Activated naive CD4-positive, alpha-beta T cell treated with anti-CD3 and anti-CD28 coated beads, Interleukin-2, amount 10 ng/mL, durations not matched to agents 7 days and 5 days (primary cell): Measurements from ENCODE around the gene TSPAN15.

Experiments used
- CTCF ChIA-PET: fragments of 350-600 bp; sonication (Branson Sonifier 250); formaldehyde crosslinking; loops from one replicate; lab custom pipeline; 2021; ENCODE audit warnings: antibody characterized with exemption; lab: Charles Lee
- DNase-seq: peaks from one replicate; pipeline ENCODE4 v3.0.0-alpha.2; 2020
- H3K27ac Mint-ChIP-seq: one replicate; pipeline ENCODE4 v1.8.0; 2021; ENCODE audit warnings: mild to moderate bottlenecking, moderate library complexity, mixed read lengths
- H3K27me3 Mint-ChIP-seq: one replicate; pipeline ENCODE4 v1.8.0; 2021; ENCODE audit warnings: mild to moderate bottlenecking, mixed read lengths
- H3K36me3 Mint-ChIP-seq: one replicate; pipeline ENCODE4 v1.8.0; 2021; ENCODE audit warnings: mixed read lengths
- H3K4me1 Mint-ChIP-seq: one replicate; pipeline ENCODE4 v1.8.0; 2021; ENCODE audit warnings: mixed read lengths
- H3K4me3 Mint-ChIP-seq: one replicate; pipeline ENCODE4 v1.8.0; 2021; ENCODE audit warnings: mild to moderate bottlenecking, moderate library complexity, mixed read lengths
- H3K9me3 Mint-ChIP-seq: one replicate; pipeline ENCODE4 v1.8.0; 2021; ENCODE audit warnings: mixed read lengths

Gene TSPAN15

GRCh38 chr10:69457771-69458237 is 6.5 kb downstream of the TSPAN15 start:
- CTCF ChIA-PET, result interaction anchor here (0.9 kb wide), 1 partner anchor 8 kb away, joined by 4 read pairs; no protein-coding TSS in a partner anchor

GRCh38 chr10:69458430-69459100 is 7.3 kb downstream of the TSPAN15 start:
- Mint-ChIP-seq H3K9me3 (no peaks in the 10 kb centered on the region), H3K27me3 (peaks cover 13% of the 10 kb centered on the region), H3K4me3 (no peak overlapping the region), H3K36me3 (peaks cover 4% of the 10 kb centered on the region), H3K27ac (no peak overlapping the region), H3K4me1 (peaks cover 25% of the 10 kb centered on the region)
- CTCF ChIA-PET, result interaction anchor here (0.9 kb wide), 1 partner anchor 9 kb away, joined by 4 read pairs; no protein-coding TSS in a partner anchor
- DNase-seq, result no peak

More at GRCh38 chr10:69457771-69458237, 6.5 kb downstream of the TSPAN15 start:
- no peak overlapping the region for H3K4me3 Mint-ChIP-seq
- peaks cover 2% of the 10 kb centered on the region for H3K36me3 Mint-ChIP-seq
- H3K9me3 Mint-ChIP-seq, result no peaks in the 10 kb centered on the region
- H3K4me1 Mint-ChIP-seq, result peaks cover 24% of the 10 kb centered on the region
- no peak overlapping the region for H3K27ac Mint-ChIP-seq
- no peak for DNase-seq
- H3K27me3 Mint-ChIP-seq, result peaks cover 16% of the 10 kb centered on the region

GRCh38 chr10:69459101-69459790 is 8.0 kb downstream of the TSPAN15 start:
- Mint-ChIP-seq H3K4me3 (no peak overlapping the region), H3K9me3 (no peaks in the 10 kb centered on the region), H3K27me3 (peaks cover 6% of the 10 kb centered on the region), H3K4me1 (peaks cover 28% of the 10 kb centered on the region), H3K36me3 (peaks cover 4% of the 10 kb centered on the region), H3K27ac (no peak overlapping the region)
- CTCF ChIA-PET, result no interaction called here
- no peak for DNase-seq

- Mint-ChIP-seq H3K27ac (no peak overlapping the region), H3K4me3 (no peak overlapping the region), H3K9me3 (no peaks in the 10 kb centered on the region), H3K27me3 (peaks cover 5% of the 10 kb centered on the region), H3K36me3 (peaks cover 4% of the 10 kb centered on the region), H3K4me1 (peaks cover 36% of the 10 kb centered on the region)
- CTCF ChIA-PET, result interaction anchor here (1.2 kb wide), 1 partner anchor 10 kb away, joined by 3 read pairs; no protein-coding TSS in a partner anchor
- no peak for DNase-seq
Measured at GRCh38 chr10:69459893-69460575, 8.8 kb downstream of the TSPAN15 start.

GRCh38 chr10:69460576-69461242 is 9.4 kb downstream of the TSPAN15 start:
- H3K27me3 Mint-ChIP-seq, result peaks cover under 1% of the 10 kb centered on the region
- no peak overlapping the region for H3K4me3 Mint-ChIP-seq
- no peaks in the 10 kb centered on the region for H3K9me3 Mint-ChIP-seq
- H3K27ac Mint-ChIP-seq, result peak overlapping the region; percentile 15
- peaks cover 4% of the 10 kb centered on the region for H3K36me3 Mint-ChIP-seq
- no peak for DNase-seq
- peaks cover 43% of the 10 kb centered on the region for H3K4me1 Mint-ChIP-seq
- CTCF ChIA-PET, result interaction anchor here (1.2 kb wide), 1 partner anchor 10 kb away, joined by 3 read pairs; no protein-coding TSS in a partner anchor

GRCh38 chr10:69461243-69462025 is 10.2 kb downstream of the TSPAN15 start:
- peaks cover 50% of the 10 kb centered on the region for H3K4me1 Mint-ChIP-seq
- DNase-seq, result no peak
- H3K27me3 Mint-ChIP-seq, result peaks cover 5% of the 10 kb centered on the region
- H3K36me3 Mint-ChIP-seq, result peaks cover 4% of the 10 kb centered on the region
- no peaks in the 10 kb centered on the region for H3K9me3 Mint-ChIP-seq
- peak overlapping the region; percentile 15 for H3K27ac Mint-ChIP-seq
- no peak overlapping the region for H3K4me3 Mint-ChIP-seq
- CTCF ChIA-PET, result no interaction called here

GRCh38 chr10:69463886-69464285 is 12.6 kb downstream of the TSPAN15 start:
- Mint-ChIP-seq H3K27me3 (peaks cover 5% of the 10 kb centered on the region), H3K4me1 (peaks cover 75% of the 10 kb centered on the region), H3K9me3 (no peaks in the 10 kb centered on the region), H3K4me3 (no peak overlapping the region), H3K27ac (peak overlapping the region; percentile 96), H3K36me3 (peaks cover 4% of the 10 kb centered on the region)
- CTCF ChIA-PET, result interaction anchor here (0.8 to 1.2 kb wide), 2 partner anchors 11 to 52 kb away, joined by 3 to 4 read pairs; no protein-coding TSS in a partner anchor
- no peak for DNase-seq

- no peak for DNase-seq
- peaks cover 4% of the 10 kb centered on the region for H3K36me3 Mint-ChIP-seq
- CTCF ChIA-PET, result interaction anchor here (0.8 to 1.2 kb wide), 2 partner anchors 12 to 51 kb away, joined by 3 to 4 read pairs; no protein-coding TSS in a partner anchor
- peak overlapping the region; percentile 96 for H3K27ac Mint-ChIP-seq
- peaks cover 78% of the 10 kb centered on the region for H3K4me1 Mint-ChIP-seq
- H3K4me3 Mint-ChIP-seq, result no peak overlapping the region
- H3K9me3 Mint-ChIP-seq, result no peaks in the 10 kb centered on the region
- H3K27me3 Mint-ChIP-seq, result peaks cover 8% of the 10 kb centered on the region
Measured at GRCh38 chr10:69464401-69464800, 13.1 kb downstream of the TSPAN15 start.

GRCh38 chr10:69464801-69465401 is 13.6 kb downstream of the TSPAN15 start:
- peaks cover 4% of the 10 kb centered on the region for H3K36me3 Mint-ChIP-seq
- no peaks in the 10 kb centered on the region for H3K9me3 Mint-ChIP-seq
- CTCF ChIA-PET, result interaction anchor here (1.2 to 2.0 kb wide), 4 partner anchors 15 to 51 kb away, joined by 4 to 9 read pairs (median 7); no protein-coding TSS in a partner anchor
- H3K4me3 Mint-ChIP-seq, result peak overlapping the region; percentile 48
- H3K4me1 Mint-ChIP-seq, result peaks cover 81% of the 10 kb centered on the region
- DNase-seq, result peak; percentile 23
- H3K27me3 Mint-ChIP-seq, result peaks cover 8% of the 10 kb centered on the region
- H3K27ac Mint-ChIP-seq, result peak overlapping the region; percentile 96

- CTCF ChIA-PET, result interaction anchor here (0.8 to 2.0 kb wide), 4 partner anchors 16 to 40 kb away, joined by 3 to 9 read pairs (median 7); no protein-coding TSS in a partner anchor
- Mint-ChIP-seq H3K4me1 (peaks cover 81% of the 10 kb centered on the region), H3K9me3 (no peaks in the 10 kb centered on the region), H3K36me3 (peaks cover 4% of the 10 kb centered on the region), H3K27me3 (peaks cover 14% of the 10 kb centered on the region), H3K27ac (peak overlapping the region; percentile 96), H3K4me3 (peak overlapping the region; percentile 35)
- DNase-seq, result peak; percentile 30
Measured at GRCh38 chr10:69465457-69466157, 14.3 kb downstream of the TSPAN15 start.

- no peaks in the 10 kb centered on the region for H3K9me3 Mint-ChIP-seq
- peak overlapping the region; percentile 35 for H3K4me3 Mint-ChIP-seq
- H3K27me3 Mint-ChIP-seq, result peaks cover 19% of the 10 kb centered on the region
- CTCF ChIA-PET, result interaction anchor here (0.8 to 2.0 kb wide), 4 partner anchors 16 to 40 kb away, joined by 3 to 9 read pairs (median 7); no protein-coding TSS in a partner anchor
- H3K4me1 Mint-ChIP-seq, result peaks cover 81% of the 10 kb centered on the region
- no peak for DNase-seq
- peaks cover 4% of the 10 kb centered on the region for H3K36me3 Mint-ChIP-seq
- peak overlapping the region; percentile 96 for H3K27ac Mint-ChIP-seq
Measured at GRCh38 chr10:69466158-69466490, 14.9 kb downstream of the TSPAN15 start.

GRCh38 chr10:69466689-69467088 is 15.4 kb downstream of the TSPAN15 start:
- CTCF ChIA-PET, result interaction anchor here (1.9 to 2.0 kb wide), 2 partner anchors 20 to 39 kb away, joined by 6 to 8 read pairs; no protein-coding TSS in a partner anchor
- no peaks in the 10 kb centered on the region for H3K9me3 Mint-ChIP-seq
- H3K27me3 Mint-ChIP-seq, result peaks cover 24% of the 10 kb centered on the region
- H3K27ac Mint-ChIP-seq, result peak overlapping the region; percentile 96
- peaks cover 4% of the 10 kb centered on the region for H3K36me3 Mint-ChIP-seq
- peaks cover 76% of the 10 kb centered on the region for H3K4me1 Mint-ChIP-seq
- no peak overlapping the region for H3K4me3 Mint-ChIP-seq
- no peak for DNase-seq
